Ishikawa (cell line): Measurements from ENCODE around the gene USP50.

ENCODE experiments used
- CEBPB ChIP-seq: IDR thresholded peaks from 2 replicates; pipeline ENCODE4 v1.6.1; 2012
- EP300 ChIP-seq: IDR thresholded peaks from 2 replicates; pipeline ENCODE4 v1.6.1; 2012; ENCODE audit warnings: borderline replicate concordance
- RAD21 ChIP-seq: IDR thresholded peaks from 2 replicates; pipeline ENCODE4 v1.6.1; 2012; ENCODE audit warnings: low read depth
- REST ChIP-seq: IDR thresholded peaks from 2 replicates; pipeline ENCODE4 v1.6.1; 2012; ENCODE audit warnings: low read depth, mild to moderate bottlenecking
- TAF1 ChIP-seq: IDR thresholded peaks from 2 replicates; pipeline ENCODE4 v1.6.1; 2012; ENCODE audit warnings: low read depth, mild to moderate bottlenecking
- TCF12 ChIP-seq: IDR thresholded peaks from 2 replicates; pipeline ENCODE4 v1.6.1; 2012; ENCODE audit warnings: low read depth
- TEAD4 ChIP-seq: IDR thresholded peaks from 2 replicates; pipeline ENCODE4 v1.6.1; 2012
- YY1 ChIP-seq: IDR thresholded peaks from 2 replicates; pipeline ENCODE4 v1.6.1; 2012; ENCODE audit warnings: low read depth

GRCh38 chr15:50484781-50485180, 61.7 kb downstream of the USP50 start:
- TF ChIP-seq YY1 (no peak), REST (no peak), CEBPB (no peak), EP300 (no peak), TCF12 (no peak), RAD21 (no peak), TEAD4 (no peak), TAF1 (no peak)
